Measurements from ENCODE around the gene BID. TPM values are rescaled to one million over a fixed set of nuclear protein-coding genes. Genes with fewer than 3 reads are reported as not detected.

Gene BID
- total and polyA plus RNA-seq, 10 of the 15 experiments (the other 5 are each of a cell fraction or from before 2014, with no cell fraction given), result 7.9 to 241 (median 136) TPM

DNA sequence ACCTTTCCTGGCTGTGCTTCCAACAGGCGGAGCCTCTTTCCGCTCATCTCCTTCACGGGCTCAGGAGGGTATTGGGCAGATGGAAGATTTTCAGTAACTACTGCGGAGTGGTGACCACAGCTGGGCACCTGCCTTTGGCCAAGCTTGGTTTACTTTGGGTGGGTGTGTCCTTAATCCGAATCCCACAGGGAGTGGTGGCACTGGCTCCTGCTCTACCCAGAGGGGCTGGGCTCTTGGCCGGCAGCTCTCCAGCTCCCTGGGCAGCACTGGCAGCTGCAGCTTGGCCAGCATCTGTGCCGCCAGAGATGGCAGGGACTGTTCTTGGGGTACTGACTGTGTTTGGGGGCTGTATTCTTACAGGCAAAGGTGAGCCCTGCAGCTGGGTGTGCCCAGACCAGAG is 29.8 kb downstream of the BID start:
- WGBS (ENCODE audit: insufficient coverage, insufficient replicate concordance, low lambda C conversion rate, missing lambda C conversion rate), result 95% methylated on average over 7 of the region's 7 CpGs
- no peaks in the 10 kb centered on the region for H4K20me1 ChIP-seq (ENCODE audit: control insufficient read depth, insufficient read depth)
- no peak overlapping the region for H3K27ac ChIP-seq (ENCODE audit: control insufficient read depth, insufficient read depth)
- RAD21 ChIA-PET (ENCODE audit: unreplicated experiment), result interaction anchor here (1.2 to 4.4 kb wide), 3 partner anchors 28 to 186 kb away, joined by 3 to 58 read pairs (median 20); no protein-coding TSS in a partner anchor
- BruUV-seq (replicated peaks), result no TSS peak
- H3K27me3 ChIP-seq (replicated peaks in 1 of 2; ENCODE audit: control insufficient read depth in 2 of 2, insufficient read depth in 2 of 2, low read length in 1 of 2), result no peaks in the 10 kb centered on the region
- DNase-seq (ENCODE audit: low read depth, low spot score), result no peak
- no peaks in the 10 kb centered on the region for H3K9me3 ChIP-seq (replicated peaks; ENCODE audit: control insufficient read depth, insufficient read depth, low read length)
- H3K4me2 ChIP-seq (ENCODE audit: control insufficient read depth, insufficient read depth), result no peak overlapping the region
- H3K4me3 ChIP-seq, result no peak overlapping the region
- no peak overlapping the region for H2AFZ ChIP-seq (ENCODE audit: control insufficient read depth, low read depth, low read length)
- H3K4me1 ChIP-seq (ENCODE audit: control insufficient read depth, insufficient read depth, low read length), result peaks cover 7% of the 10 kb centered on the region
- FAIRE-seq, result no peak
- in situ Hi-C loops (cut with MboI) (loop anchor here (10.0 kb wide), 1 partner anchor 60 kb away; no protein-coding TSS in a partner anchor), intact Hi-C loops (cut with micrococcal nuclease; ENCODE audit: unreplicated experiment) (loop anchor here (5.0 kb wide), 1 partner anchor 187 kb away; no protein-coding TSS in a partner anchor)
- no peak for TF ChIP-seq SIX5 (IDR thresholded peaks at IDR 0.05; ENCODE audit: low read depth, low read length, severe bottlenecking)
- TF ChIP-seq, protein P1, sequence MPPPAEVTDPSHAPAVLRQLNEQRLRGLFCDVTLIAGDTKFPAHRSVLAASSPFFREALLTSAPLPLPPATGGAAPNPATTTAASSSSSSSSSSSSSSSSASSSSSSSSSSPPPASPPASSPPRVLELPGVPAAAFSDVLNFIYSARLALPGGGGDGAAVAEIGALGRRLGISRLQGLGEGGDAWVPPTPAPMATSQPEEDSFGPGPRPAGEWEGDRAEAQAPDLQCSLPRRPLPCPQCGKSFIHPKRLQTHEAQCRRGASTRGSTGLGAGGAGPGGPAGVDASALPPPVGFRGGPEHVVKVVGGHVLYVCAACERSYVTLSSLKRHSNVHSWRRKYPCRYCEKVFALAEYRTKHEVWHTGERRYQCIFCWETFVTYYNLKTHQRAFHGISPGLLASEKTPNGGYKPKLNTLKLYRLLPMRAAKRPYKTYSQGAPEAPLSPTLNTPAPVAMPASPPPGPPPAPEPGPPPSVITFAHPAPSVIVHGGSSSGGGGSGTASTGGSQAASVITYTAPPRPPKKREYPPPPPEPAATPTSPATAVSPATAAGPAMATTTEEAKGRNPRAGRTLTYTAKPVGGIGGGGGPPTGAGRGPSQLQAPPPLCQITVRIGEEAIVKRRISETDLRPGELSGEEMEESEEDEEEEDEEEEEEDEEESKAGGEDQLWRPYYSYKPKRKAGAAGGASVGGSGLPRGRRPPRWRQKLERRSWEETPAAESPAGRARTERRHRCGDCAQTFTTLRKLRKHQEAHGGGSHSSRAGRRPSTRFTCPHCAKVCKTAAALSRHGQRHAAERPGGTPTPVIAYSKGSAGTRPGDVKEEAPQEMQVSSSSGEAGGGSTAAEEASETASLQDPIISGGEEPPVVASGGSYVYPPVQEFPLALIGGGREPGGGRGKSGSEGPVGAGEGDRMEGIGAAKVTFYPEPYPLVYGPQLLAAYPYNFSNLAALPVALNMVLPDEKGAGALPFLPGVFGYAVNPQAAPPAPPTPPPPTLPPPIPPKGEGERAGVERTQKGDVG (CRISPR knock-in tag; IDR thresholded peaks at IDR 0.05), result no peak
- TF ChIP-seq MTA3 (IDR thresholded peaks at IDR 0.05; ENCODE audit: borderline replicate concordance, low read length), result no peak
- TF ChIP-seq BCL11A (IDR thresholded peaks at IDR 0.05; ENCODE audit: low read depth, low read length), result no peak
- no peak for TF ChIP-seq NR2C2 (IDR thresholded peaks at IDR 0.05; ENCODE audit: borderline replicate concordance, control insufficient read depth, insufficient read length, low read depth)
- no peak for TF ChIP-seq POLR2A (IDR thresholded peaks at IDR 0.05; ENCODE audit: low read depth, low read length)
- TF ChIP-seq, protein P2, sequence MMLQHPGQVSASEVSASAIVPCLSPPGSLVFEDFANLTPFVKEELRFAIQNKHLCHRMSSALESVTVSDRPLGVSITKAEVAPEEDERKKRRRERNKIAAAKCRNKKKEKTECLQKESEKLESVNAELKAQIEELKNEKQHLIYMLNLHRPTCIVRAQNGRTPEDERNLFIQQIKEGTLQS (IDR thresholded peaks at IDR 0.05; ENCODE audit: borderline replicate concordance, extremely low read depth, low read depth, low read length), result no peak
- TF ChIP-seq MEF2A (IDR thresholded peaks at IDR 0.05; ENCODE audit: insufficient read depth, low read depth, low read length), result no peak
- TF ChIP-seq, protein P3, sequence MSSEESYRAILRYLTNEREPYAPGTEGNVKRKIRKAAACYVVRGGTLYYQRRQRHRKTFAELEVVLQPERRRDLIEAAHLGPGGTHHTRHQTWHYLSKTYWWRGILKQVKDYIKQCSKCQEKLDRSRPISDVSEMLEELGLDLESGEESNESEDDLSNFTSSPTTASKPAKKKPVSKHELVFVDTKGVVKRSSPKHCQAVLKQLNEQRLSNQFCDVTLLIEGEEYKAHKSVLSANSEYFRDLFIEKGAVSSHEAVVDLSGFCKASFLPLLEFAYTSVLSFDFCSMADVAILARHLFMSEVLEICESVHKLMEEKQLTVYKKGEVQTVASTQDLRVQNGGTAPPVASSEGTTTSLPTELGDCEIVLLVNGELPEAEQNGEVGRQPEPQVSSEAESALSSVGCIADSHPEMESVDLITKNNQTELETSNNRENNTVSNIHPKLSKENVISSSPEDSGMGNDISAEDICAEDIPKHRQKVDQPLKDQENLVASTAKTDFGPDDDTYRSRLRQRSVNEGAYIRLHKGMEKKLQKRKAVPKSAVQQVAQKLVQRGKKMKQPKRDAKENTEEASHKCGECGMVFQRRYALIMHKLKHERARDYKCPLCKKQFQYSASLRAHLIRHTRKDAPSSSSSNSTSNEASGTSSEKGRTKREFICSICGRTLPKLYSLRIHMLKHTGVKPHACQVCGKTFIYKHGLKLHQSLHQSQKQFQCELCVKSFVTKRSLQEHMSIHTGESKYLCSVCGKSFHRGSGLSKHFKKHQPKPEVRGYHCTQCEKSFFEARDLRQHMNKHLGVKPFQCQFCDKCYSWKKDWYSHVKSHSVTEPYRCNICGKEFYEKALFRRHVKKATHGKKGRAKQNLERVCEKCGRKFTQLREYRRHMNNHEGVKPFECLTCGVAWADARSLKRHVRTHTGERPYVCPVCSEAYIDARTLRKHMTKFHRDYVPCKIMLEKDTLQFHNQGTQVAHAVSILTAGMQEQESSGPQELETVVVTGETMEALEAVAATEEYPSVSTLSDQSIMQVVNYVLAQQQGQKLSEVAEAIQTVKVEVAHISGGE (CRISPR knock-in tag; IDR thresholded peaks at IDR 0.05), result no peak
- no peak for TF ChIP-seq WRNIP1 (IDR thresholded peaks at IDR 0.05; ENCODE audit: borderline replicate concordance, low read depth, low read length)
- TF ChIP-seq TCF12 (IDR thresholded peaks at IDR 0.05; ENCODE audit: low read depth, low read length), result no peak
- no peak for TF ChIP-seq RBBP5 (conservative IDR thresholded peaks at IDR 0.05)
- no peak overlapping the region for H3K9ac ChIP-seq (ENCODE audit: control insufficient read depth, insufficient read depth, low read length)
- peaks cover 2 to 20% of the 10 kb centered on the region in 2 experiments; a peak in 3 of 4 replicates for H3K36me3 ChIP-seq (ENCODE audit: control insufficient read depth in 2 of 2, insufficient read depth in 2 of 2, low read length in 1 of 2)
- peaks cover 6% of the 10 kb centered on the region for H3K79me2 ChIP-seq (ENCODE audit: control insufficient read depth, insufficient read depth, low read length)
- POLR2A ChIA-PET, result no interaction called here
- ATAC-seq, result no peak
- SMC1A ChIA-PET (ENCODE audit: uncharacterized antibody, unreplicated experiment), result interaction anchor here (1.5 to 5.5 kb wide), 4 partner anchors 36 to 331 kb away, joined by 4 to 46 read pairs (median 26); no protein-coding TSS in a partner anchor
- CTCF ChIA-PET, result interaction anchor here (1.1 to 4.7 kb wide), 7 partner anchors 25 to 330 kb away, joined by 5 to 101 read pairs (median 32); no protein-coding TSS in a partner anchor

Measured in GM12878 (cell line).